Measurements from ENCODE around the gene ATF6.
A peak's percentile ranks its signal among the peaks of the same experiment; 100 is the strongest.
"Not testable (repeated sequence)": the region's sequence is repeated elsewhere in the genome, so short reads cannot be mapped to it uniquely, and the experiment has no call there.

The ATF6 gene, protein sequence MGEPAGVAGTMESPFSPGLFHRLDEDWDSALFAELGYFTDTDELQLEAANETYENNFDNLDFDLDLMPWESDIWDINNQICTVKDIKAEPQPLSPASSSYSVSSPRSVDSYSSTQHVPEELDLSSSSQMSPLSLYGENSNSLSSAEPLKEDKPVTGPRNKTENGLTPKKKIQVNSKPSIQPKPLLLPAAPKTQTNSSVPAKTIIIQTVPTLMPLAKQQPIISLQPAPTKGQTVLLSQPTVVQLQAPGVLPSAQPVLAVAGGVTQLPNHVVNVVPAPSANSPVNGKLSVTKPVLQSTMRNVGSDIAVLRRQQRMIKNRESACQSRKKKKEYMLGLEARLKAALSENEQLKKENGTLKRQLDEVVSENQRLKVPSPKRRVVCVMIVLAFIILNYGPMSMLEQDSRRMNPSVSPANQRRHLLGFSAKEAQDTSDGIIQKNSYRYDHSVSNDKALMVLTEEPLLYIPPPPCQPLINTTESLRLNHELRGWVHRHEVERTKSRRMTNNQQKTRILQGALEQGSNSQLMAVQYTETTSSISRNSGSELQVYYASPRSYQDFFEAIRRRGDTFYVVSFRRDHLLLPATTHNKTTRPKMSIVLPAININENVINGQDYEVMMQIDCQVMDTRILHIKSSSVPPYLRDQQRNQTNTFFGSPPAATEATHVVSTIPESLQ

DNA sequence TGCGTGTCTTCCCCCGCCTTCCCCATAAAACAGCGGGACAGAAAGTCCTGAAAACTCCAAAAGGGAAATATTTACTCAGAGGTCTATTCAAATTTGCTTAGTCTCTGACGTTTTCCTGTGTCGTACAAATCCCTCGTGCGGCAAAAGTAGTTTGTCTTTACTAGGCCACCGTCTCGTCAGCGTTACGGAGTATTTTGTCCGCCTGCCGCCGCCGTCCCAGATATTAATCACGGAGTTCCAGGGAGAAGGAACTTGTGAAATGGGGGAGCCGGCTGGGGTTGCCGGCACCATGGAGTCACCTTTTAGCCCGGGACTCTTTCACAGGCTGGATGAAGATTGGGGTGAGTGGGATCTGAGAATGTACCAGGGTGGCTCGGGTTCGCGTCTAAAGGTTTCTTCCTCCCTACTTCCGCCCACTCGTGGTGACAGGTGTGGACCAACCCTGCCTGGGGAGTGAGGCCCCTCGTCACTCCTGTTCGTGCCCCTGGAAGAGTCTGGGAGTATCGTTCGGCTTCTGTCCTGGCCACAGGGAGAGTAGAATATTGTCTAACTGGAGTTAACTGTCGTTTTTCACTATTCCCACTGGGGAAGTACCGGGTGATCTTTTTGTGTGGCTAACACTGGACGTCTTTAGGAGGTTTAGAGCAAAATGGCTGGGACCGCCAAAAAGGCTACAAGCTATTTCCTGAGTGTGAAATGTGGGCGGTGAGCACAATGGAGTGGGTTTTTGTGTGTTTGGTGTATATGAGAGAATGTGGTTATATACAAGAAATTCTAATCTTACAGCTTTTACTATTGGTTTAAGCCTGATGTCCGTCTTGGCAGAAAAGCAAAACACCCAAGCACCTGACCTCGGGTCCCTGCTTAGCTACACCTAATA, at the start of gene ATF6:
ATF6 (plus strand) TSS at position 219 of the 880 bp plus-strand sequence; CDS start at position 260, 41 bp downstream.
- peak; percentile 33 to 91 (median 72) for DNase-seq

DNA sequence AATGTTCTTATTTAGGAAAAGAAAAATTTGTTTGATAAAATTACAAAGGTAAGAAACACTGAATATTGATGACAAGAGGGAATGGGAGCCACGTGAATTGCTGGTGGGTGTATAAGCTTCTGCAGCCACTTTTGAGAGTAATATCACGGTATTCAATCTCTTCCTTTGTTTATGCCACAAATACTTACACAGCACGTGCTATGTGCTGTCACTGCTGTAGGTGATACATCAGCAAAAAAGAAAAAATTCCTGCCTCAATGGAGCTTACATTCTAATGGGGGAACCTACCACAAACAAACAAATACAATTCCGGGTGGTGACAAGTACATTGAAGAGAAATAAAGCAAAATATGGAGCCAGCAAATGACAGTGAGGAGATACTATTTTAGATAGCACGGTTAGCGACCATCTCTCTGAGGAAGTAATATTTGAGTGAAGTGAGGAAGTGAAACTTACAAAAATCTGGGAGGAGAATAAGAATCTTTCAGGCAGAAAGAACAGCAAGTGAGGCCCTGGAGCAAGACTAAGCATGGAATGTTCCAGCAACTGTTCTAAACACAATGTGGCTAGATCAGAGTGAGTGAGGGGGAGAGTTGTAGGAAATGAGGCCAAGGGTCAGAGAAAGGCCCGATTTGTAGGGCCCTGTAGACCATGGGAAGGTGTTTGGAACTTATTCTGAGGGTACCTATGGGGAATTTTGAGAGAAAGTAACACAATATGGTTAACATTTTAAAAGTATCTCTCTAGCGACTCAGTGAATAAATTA, 47.4 kb upstream of the ATF6 start:
- no peak for DNase-seq

DNA sequence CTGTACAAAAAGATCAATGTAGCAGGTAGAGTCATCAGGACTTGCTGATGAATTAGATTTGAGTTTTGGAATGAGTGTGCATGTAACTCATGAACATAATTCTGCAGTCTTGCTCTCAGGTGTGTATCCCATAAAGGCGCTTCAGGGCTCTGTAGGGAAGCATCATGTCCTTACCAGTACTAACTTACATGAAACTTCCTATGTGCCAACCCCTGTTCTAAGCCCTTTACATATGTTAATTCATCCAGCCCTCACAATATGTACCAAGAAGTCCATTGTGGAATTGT, 46.9 kb upstream of the ATF6 start:
- no peak for DNase-seq

- DNase-seq, result no peak
Observed at GRCh38 chr1:161720422-161720821, 45.7 kb upstream of the ATF6 start.

GRCh38 chr1:161720956-161721737, 45.0 kb upstream of the ATF6 start, which contains the start of gene FCRLB:
Gene FCRLB (plus strand): TSS chr1:161721544. CDS start chr1:161722673, 1,129 bp downstream.
- DNase-seq, result no peak

DNA sequence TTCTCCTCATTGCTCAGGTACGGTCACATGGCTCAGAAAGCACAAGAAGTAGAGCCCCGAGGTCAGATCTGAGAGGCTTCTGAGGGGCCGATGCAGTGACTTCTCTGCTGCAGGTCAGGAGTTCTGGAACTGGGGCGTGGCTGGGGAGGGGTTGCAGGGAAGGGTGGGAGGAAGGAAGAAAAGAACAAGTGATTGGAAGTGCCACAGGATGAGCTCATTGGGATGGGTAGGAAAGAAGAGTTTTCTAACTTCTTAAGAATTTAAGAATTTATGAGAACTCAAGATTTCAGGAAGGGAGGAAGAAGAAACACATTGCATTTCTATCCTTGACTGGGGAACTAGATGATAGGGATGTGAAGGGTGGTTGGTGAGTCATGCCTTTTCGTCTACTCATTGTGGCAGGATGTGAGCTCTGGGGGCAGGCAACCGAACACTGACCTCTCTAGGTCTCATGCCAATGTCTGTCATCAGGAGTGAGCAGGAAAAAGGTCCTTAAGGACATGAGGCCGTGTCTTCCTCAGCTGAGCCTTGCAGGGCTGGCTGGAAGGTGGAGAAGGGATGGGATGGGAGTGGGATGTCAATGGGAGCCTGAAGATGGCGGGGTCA, 44.3 kb upstream of the ATF6 start:
- no peak for DNase-seq

GRCh38 chr1:161722406-161722805, 43.7 kb upstream of the ATF6 start:
- no peak for DNase-seq

DNA sequence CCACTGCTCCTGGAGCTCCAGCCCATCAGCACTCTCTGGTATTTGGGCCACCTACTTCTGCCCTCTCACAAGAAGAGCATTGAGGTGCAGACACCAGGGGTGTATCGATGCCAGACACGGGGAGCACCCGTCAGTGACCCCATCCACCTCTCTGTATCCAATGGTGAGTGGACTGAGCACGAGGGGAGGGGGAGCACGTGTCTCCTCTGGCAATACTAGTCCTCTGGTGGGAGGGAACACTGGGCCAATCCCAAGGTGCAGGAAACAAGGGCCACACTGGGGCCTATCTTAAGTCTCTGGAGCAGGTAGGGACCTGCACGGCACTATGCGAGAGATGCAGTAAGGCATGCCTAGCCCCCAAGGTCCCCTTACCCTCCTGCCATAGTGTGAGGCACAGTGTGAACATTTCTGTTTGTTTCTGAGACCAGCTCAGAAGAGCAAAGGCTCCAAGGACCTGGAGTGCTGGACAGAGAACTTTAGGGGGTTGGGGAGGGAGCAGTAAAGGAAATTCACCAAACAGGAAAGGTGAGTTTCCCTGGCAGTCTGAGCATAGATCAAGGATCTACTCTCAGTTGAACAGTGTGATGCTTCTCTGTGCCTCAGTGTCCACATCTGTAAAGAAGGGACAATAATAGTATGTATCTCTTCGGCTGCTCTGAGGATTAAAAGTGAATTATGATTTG, 42.5 kb upstream of the ATF6 start:
- DNase-seq, result no peak

GRCh38 chr1:161725258-161725907, 40.7 kb upstream of the ATF6 start:
- not testable (repeated sequence) for DNase-seq

GRCh38 chr1:161725908-161726472, 40.1 kb upstream of the ATF6 start:
- DNase-seq, result peak in 33 of 51 donors; percentile 6 to 67 (median 36)

DNA sequence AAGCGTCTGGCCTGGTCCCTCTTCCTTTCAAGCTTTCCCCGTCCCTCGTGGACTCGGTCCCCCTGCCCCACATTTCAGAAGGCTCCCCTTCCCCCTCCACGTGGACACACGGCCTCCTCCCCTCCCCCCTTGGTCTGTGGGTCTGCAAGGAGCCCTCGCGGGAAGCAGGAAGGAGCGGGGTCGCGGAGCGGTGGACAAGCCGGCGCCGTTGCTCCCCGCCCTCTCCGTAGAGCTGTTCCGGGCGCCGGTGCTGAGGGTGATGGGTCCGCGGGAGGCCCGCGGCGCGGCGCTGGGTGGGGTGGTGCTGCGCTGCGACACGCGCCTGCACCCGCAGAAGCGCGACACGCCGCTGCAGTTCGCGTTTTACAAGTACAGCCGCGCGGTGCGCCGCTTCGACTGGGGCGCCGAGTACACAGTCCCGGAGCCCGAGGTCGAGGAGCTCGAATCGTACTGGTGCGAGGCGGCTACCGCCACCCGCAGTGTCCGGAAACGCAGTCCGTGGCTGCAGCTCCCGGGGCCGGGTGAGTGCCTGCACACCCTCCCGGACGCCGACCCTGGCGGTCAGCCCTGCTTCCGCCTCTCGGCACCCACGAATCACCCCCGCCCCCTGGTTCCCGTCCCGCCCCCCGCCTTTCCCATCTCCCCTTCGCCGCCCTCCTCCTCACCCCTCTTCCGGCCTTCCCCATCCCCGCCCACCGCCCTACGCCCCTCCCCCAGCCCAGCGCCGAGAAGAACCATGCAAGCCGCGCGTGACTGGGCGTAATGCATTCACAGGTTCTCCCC, 39.5 kb upstream of the ATF6 start:
- peak in 48 of 51 donors; percentile 13 to 87 (median 62) for DNase-seq

- DNase-seq, result peak in 3 of 51 donors; percentile 44 to 53 (median 47)
Observed at GRCh38 chr1:161727256-161727924, 38.7 kb upstream of the ATF6 start.

DNA sequence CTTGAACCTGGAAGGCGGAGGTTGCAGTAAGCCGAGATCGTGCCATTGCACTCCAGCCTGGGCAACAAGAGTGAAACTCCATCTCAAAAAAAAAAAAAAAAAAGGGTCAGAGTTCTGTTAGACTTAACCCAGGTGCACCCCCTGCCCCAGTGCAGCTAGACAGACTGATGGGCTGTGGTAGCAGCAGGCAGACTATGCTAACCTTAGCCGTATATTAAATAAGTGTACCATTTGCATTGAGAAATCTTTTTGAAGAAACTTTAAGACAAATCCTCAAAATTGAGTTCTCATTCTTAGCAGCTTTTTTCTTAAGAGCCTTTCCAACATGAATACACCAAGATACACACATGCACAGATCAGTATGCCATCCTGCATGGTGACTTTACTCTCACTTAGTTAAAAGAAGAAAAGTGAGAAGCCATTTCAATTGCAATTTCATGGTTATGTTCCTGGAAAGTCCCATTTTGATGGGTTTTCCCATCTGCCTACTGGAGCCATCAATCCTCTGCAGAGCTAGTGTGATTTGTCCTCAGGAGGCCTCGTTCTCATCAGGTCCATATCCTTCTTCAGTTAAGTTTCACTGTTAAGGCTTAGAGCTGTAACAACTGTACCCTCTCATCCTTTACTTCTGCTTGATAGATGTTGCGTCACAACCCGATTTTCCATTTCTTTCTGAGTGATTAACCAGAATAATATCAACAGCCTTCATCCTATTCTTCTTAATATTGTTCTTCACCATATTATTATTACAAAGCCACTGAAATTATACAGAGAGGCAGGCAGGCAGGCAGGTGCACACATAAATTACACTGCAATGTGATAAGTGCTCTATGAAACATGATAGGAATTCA, 37.5 kb upstream of the ATF6 start:
- DNase-seq, result no peak

DNA sequence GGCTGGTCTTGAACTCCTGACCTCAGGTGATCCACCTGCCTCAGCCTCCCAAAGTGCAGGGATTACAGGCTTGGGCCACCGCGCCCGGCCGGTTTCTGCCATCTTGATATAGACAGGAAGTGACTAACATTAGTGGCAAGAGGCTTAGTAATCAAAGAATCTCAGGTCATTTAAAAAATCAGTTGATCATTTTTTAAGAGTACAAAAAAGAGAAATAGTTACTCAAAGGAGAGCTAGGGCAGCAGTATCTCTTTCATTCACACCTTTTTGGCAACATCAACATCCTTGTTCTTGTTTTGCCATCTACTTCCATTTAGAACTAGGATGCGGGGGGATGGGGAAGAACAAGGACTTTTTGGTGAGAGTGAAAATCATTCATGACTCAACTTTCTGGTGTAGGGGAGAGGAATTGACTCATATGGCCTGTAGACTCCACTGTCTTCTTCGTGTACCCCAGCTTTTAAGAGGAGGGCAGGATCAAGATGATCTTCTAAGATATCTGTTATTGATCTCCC, 36.0 kb upstream of the ATF6 start:
- DNase-seq, result no peak

- no peak for DNase-seq
Observed at GRCh38 chr1:161731241-161731640, 34.9 kb upstream of the ATF6 start.

Data from hypothalamus (tissue), 51 donors.